Thyroid gland (tissue), 4 donors: ENCODE data around the gene POC1B.

Source experiments
- CTCF ChIP-seq, 6 experiments: fragments of 200-600 bp in 3 of 6; fragments of 450-650 bp in 3 of 6; sonication (generic) in 3 of 6; IDR thresholded peaks; one replicate each; pipeline ENCODE4 v1.5.1; 2016 to 2019; ENCODE audit warnings: antibody characterized with exemption in 6 of 6, mild to moderate bottlenecking in 2 of 6, inconsistent platforms in 1 of 6, moderate library complexity in 1 of 6
- POLR2A ChIP-seq, 2 donors: fragments of 450-650 bp; IDR thresholded peaks; one replicate each; pipeline ENCODE4 v1.6.1; 2017; ENCODE audit warnings: antibody characterized with exemption in 2 of 2, mild to moderate bottlenecking in 2 of 2, moderate library complexity in 1 of 2

- TF ChIP-seq CTCF (IDR thresholded peaks at IDR 0.05) (no peak), POLR2A (IDR thresholded peaks at IDR 0.05) (no peak)
Observed at GRCh38 chr12:89474615-89475014, 51.2 kb downstream of the POC1B start.
